Mammary epithelial cell (primary cell): ENCODE results near the gene C1GALT1.

Experiments
- EZH2 ChIP-seq: IDR thresholded peaks from 2 replicates; pipeline ENCODE4 v1.6.1; 2012; ENCODE audit warnings: low read length, inconsistent platforms, borderline replicate concordance
- TF ChIP-seq, protein P1 (sequence below), 2 donors: IDR thresholded peaks in 1 of 2; conservative IDR thresholded peaks in 1 of 2; 2 replicates each; pipeline ENCODE4 v1.5.1; 2011 to 2012; ENCODE audit warnings: inconsistent platforms in 2 of 2, low read length in 2 of 2, mild to moderate bottlenecking in 2 of 2, control low read depth in 1 of 2, low read depth in 1 of 2; ENCODE audit not compliant: insufficient read depth in 1 of 2; ENCODE audit errors: extremely low read depth in 1 of 2

DNA sequence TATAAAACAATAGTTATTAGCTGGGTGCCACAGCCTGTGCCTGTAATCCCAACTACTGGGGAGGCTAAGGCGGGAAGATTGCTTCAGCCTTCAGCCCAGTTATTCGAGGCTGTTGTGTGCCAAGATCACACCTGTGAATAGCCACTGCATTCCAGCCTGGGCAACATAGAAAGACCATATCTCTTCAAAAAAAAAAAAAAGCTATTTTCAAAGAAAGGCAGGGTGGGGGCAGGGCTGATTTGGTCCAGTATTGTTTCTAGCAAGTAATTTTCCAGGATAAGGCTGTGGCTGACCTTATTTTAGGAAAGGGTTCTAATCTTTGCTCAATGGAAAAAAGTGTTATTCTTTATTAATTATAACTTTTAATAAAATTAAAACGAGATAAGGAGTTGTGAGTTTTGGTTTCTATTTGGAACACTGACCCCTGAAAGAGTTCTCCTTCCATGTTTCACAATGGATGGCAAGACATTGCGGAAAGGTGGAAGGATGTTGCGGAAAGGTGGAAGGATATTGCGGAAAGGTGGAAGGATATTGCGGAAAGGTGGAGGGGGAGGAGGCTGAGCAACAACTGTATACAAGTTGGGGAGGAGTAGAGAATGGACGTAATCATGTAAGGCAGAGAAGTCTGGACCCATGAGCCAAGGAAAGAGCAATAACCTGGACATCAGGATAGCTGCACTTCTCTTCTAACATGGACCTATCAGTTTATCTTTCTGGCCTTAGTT, 1.5 kb upstream of the C1GALT1 start:
- TF ChIP-seq, protein P1, sequence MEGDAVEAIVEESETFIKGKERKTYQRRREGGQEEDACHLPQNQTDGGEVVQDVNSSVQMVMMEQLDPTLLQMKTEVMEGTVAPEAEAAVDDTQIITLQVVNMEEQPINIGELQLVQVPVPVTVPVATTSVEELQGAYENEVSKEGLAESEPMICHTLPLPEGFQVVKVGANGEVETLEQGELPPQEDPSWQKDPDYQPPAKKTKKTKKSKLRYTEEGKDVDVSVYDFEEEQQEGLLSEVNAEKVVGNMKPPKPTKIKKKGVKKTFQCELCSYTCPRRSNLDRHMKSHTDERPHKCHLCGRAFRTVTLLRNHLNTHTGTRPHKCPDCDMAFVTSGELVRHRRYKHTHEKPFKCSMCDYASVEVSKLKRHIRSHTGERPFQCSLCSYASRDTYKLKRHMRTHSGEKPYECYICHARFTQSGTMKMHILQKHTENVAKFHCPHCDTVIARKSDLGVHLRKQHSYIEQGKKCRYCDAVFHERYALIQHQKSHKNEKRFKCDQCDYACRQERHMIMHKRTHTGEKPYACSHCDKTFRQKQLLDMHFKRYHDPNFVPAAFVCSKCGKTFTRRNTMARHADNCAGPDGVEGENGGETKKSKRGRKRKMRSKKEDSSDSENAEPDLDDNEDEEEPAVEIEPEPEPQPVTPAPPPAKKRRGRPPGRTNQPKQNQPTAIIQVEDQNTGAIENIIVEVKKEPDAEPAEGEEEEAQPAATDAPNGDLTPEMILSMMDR (conservative IDR thresholded peaks at IDR 0.05 in 1 of 2, IDR thresholded peaks at IDR 0.05 in 1 of 2; ENCODE audit: extremely low read depth in 1 of 2, insufficient read depth in 1 of 2, low read depth in 1 of 2, low read length in 2 of 2) = no peak
- TF ChIP-seq EZH2 = no peak
